ENCODE results near the gene MEIS3.
"Not testable (repeated sequence)": the region's sequence is repeated elsewhere in the genome, so short reads cannot be mapped to it uniquely, and the experiment has no call there.

- not testable (repeated sequence) for TF ChIP-seq SUZ12 (IDR thresholded peaks at IDR 0.05; ENCODE audit: extremely low read depth, insufficient read depth, insufficient read length); YY1 (IDR thresholded peaks at IDR 0.05; ENCODE audit: insufficient read depth, insufficient read length); ZNF274 (IDR thresholded peaks at IDR 0.05; ENCODE audit: low read depth, low read length)
These were observed 30.6 kb downstream of the MEIS3 start for GRCh38 chr19:47388721-47389120.
